Activated CD4-positive, CD25-positive, alpha-beta regulatory T cell (primary cell): ENCODE results near the gene TRABD.

Experiments
- DNase-seq, 4 experiments: peaks; one replicate each; lab custom pipeline; 2025; lab: John Stamatoyannopoulos, UW

Gene TRABD

GRCh38 chr22:50217543-50218152 lies 31.9 kb downstream of the TRABD start:
- no peak for DNase-seq

DNA sequence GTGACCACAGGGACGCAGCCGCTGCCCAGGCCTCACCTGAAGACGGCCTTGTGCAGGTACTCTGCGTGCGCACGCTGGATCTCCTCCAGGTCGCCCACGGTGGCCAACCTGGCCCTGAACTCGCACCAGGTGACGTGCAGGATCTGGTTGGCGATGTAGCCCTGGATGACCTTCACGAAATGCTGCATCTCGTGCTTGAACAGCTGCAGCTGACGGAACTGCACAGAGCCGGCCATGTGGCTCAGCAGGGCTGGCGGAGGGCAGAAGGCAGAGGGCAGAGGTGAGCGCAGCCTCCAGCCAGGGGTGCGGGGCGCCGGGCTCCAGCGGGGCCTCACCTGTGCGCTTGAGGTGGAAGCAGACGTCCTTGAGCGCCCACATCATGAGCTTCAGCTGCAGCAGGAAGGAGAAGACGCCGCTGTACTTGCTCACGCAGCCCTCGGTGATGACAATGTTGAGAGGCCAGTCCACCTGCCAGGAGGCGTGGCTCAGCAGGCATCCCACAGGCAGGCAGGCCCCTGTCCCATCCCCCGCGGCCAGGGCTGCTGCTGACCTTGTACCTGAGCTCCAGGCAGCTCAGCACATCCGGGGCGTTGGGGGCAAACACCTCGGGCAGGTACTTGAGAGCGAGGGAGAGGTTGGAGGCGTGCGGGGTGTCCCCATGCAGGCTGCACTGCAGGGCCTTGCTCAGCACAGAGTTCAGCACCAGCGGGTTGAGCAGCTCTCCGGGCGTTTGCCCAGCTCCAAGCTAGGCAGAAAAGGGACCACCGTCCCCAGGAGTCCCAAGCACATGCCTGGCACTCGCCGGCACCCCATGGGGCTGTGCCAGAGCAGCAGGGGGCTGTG lies 32.7 kb downstream of the TRABD start:
- DNase-seq, result no peak

DNA sequence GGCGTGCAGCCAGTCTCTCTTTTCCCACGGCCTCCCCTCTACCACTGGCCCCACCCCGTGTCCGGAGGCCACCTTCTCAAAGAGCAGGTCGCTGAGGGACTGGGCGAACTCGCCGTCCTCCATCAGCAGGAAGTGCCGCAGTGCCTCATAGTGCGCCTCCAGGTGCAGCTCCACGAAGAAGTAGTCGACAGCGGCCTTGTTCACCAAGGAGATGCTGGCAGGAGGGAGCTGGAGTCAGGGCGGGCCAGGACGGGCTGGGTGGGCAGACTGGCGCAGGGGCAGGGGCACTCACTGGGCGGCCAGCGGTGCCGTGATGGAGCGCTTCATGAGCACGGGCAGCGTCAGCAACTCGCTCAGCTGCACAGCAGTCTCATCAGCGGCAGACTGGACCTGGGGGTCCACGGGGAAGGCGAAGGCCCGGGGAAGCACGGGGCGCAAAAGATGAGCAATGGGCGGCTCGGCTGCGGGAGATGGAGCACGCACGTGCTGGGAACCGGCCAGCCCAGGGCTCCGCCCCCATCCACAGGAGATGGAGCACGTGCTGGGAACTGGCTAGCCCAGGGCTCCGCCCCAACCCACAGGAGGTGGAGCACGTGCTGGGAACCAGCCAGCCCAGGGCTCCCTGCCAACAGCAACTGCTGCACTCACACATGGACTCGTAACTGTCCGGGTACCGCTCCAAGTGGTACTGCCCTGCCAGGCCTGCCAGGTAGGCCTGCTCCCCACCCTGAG lies 33.4 kb downstream of the TRABD start:
- no peak for DNase-seq

- no peak for DNase-seq
Measured at GRCh38 chr22:50219800-50220602, 34.3 kb downstream of the TRABD start.

GRCh38 chr22:50220603-50221409 lies 35.1 kb downstream of the TRABD start:
- DNase-seq, result no peak

DNA sequence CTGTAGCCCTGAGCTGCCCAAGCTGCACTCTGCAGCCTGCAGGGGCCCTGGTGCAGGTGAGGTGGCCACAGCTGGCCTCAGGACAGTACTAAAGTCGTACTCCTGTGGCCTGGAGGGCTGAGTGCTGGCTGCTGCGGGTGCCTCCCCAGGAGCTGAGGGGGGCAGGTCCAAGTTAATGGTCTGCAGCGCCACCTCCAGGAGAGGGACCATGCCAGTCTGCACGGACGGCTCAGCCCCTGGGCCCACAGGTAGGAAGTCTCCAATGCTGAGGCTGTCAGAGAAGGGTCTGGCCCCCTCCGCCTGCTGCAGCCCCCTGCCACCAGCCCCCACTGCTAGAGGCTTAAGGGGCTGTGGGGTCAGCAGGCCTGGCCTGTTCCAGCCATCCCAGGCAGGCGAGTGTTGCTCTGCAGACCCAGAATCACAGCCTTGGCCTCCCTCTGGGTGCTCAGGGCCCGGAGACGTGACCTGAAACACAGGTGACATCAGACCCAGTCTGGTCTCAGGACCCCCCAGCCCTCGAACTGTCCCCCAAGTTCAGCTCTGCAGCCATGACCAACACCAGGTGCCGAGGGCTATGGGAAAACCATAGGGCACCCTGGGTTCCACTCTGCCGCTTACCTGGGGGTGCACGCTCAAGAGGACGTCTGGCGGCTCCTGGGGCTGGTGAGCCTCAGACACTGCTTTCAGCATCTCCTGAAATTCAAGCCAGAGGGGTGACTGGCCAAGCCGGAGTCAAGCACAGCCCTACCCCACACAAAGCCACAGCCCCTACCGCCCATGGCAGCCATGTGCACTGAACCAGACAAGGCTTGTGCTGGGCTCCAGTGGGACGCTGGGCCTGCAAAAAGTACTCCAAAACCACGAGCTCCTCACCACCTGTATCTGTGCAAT lies 35.9 kb downstream of the TRABD start:
- no peak for DNase-seq

DNA sequence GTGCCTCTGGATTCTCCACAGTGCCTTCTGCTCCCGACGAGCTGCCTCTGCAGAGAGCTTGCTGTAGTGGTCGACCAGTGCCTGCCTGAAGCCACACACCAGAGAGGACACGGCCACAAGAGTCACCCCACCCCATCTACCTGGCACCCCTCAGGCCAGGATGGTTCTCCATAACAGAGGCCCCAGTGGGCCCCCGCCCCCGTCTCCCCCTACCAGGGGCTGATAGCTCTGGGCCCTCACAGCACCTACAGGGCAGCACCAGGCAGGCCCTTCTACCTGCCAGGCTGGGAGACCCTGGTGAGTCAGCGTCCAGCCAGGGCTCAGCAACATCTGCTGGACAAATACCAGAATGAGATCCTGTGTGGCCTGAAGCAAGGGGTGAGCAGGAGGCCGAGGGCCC lies 36.8 kb downstream of the TRABD start:
- no peak for DNase-seq

DNA sequence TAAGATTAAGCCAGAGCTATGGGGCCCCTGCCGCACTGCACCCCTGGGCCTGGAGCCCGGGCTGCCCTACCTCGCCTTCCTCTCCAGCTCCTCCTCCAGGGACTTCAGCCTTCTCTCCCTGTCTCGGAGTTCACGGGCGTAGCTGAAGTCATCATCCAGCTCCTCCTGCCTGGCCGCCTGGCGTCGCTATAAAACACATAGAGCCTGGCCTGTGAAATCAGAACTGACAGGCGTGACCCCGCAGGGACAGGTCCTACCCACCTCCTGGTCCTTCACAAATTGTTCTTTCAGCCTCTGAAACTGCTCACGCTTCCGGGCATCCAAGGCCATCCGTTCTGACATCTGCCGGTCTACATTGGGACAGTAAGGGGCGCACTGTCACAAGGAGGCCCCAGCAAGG lies 38.4 kb downstream of the TRABD start:
- DNase-seq, result no peak

DNA sequence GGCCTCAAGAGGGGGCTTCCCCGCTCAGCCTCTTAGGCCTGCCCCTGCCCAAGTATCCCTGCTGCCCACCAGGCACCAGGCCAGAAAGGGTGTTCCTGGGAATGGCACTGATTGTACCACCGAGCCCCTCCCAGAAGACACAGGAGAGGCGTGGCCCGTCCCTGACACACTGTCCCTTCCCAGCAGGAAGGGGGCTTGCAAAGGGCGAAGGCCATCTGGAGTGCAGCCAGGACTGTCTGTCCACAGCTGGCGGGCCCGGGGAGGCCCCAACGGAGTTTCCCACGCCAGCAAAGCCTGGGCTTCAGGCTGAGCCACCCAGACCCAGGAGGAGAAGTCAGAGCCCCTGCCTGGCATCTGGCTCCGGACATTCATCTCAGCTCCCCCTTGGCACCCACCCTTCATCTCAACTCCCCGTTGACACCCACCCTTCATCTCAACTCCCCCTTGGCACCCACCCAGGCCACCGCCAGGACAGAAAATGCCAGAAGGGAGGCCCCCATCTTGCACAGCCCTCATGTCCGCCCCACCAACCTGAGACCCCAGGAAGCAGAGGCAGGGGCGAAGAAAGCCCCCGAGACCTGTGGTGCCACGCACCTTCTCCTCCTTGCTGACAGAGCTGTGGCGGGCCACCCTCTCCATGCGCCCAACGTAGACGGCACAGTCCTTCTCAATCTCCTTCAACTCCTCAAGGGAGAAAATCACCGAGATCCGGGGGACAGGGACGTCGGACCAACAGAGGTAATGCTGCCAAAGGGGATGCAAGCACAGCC lies 39.7 kb downstream of the TRABD start:
- no peak for DNase-seq

DNA sequence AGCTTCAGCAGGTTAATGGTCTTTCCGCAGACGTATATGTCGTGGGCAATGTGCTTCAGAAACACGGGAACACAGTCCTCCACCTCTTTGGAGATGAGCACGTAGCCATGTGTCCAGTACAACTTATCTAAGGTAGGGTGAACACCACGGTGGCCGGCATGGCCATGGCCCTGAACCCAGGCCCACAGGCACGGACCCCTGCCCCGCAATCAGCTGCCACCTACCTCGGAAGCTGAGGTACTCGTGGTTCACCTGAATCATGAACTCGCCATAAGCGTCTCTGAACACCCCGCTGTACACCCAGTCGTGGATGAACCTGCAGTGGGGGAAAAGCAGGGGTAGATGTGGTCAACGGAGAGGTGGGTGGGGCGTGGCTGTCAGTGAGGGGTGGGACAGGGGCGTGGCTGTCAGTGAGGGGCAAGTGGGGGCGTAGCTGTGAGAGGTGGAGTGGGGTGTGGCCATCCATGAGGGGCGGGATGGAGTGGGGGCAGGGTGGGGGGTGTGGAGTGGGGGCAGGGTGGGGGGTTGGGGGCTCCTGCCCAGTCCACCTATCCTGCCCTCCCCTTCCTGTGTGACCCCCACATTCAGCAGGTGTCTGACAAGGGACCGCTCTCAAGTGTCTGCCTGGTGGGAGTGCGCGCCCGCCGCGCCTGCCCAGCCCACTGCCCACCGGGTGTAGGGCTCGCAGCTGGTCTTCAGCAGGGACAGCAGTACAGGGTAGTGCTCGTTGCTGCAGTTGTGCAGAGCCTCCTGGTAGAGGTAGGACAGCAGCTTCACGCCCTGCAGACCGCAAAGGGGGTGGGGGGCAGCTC lies 40.6 kb downstream of the TRABD start:
- DNase-seq, result no peak

GRCh38 chr22:50226875-50227165 lies 41.1 kb downstream of the TRABD start:
- DNase-seq, result no peak

DNA sequence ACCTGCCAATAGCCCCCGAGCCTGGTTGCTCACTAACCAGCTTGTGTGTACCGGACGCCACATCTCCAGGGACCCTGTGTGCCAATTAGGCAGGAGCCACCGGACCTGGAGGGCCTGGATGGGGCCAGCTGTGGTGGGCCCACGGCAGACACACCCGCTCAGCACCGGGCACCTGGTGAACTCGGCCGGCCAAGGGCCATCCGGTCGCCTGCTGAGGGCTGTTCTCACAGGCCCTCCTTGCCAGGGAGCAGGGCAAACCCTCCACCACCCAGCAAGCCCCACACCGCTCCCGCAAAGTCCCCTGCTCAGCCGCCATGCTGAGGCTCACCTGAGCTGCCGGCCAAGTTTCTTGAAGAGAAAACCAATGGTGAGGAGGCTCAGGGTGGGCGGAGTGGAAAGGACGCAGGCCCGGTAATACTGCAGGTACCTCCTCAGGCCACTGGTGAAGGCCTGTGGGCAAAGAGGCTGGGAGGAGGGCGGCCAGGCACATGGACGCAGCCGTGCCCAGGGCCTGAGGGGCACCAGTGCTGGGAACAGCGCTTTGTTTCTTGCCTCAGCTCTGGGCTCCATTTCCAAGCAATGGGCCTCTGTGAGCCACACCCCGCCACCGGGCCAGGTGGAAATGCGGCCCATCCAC lies 42.0 kb downstream of the TRABD start:
- no peak for DNase-seq

- no peak for DNase-seq
Measured at GRCh38 chr22:50228366-50228765, 42.7 kb downstream of the TRABD start.

DNA sequence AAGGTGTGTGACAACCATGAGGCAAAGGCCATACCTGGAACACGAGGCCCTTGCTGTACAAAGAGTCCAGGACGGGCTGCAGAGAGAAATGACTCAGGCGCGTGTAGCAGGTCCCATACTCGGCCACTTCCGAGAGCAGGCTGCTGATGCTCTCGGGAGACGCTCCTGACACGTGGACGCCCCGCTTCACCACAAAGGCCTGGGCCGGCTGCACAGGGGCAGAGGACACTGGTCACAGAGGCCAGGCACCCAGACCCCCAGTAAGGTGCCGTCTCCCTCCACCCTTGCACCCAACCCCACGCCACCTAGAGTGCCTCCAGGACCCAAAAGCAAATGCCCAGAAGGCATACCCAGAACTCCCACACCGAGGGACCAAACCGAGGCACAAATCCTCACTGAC lies 43.7 kb downstream of the TRABD start:
- DNase-seq, result no peak

DNA sequence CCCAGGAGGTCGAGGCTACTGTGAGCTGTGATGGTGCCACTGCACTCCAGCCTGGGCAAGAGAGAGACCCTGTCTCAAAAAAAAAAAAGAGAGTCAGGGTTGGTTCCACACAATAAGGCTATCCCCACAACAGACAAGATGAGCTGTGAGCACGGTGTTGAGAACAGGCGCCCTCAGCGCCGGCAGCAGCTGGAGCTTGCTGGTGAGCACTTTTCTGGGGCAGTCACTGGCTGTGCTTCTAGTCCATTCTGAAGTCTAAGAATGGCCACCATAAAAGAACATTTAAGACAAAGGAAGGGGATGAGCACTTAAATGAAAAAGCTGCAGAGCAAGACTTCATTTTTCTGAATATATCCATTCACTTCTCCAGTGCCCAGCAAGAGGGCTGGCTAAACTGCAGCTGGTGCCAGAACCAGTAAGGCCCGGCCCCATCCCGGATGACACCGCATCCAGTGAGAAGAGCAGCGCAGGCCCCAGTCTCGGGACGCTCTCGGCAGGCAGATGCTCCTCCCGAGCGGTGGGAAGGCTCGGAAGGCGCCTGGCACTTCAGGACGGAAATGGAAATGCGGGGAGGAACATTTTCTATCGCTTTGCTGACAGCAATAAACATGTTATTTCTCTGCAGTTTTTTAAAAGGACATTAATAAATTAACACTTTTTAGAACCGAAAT lies 46.9 kb downstream of the TRABD start:
- DNase-seq, result no peak

DNA sequence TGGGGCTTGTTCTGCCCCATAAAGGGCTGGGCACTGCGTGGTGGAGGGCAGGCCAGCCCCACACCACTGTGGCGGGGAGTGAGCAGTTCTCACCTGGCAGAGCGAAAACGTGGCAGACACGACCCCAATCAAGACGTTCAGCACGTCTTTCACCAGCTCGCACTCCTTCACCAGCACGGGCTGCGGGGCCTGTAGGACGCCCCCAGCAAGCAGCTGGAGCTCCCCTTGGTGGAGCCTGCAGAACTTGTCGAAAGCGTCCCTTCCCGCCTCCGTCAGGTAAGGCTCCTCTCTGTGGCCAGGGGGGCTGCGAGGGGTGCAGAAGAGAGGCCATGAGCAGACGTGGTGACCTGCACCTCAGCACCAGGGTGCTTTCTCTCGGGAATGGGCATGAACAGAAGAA lies 47.5 kb downstream of the TRABD start:
- no peak for DNase-seq

DNA sequence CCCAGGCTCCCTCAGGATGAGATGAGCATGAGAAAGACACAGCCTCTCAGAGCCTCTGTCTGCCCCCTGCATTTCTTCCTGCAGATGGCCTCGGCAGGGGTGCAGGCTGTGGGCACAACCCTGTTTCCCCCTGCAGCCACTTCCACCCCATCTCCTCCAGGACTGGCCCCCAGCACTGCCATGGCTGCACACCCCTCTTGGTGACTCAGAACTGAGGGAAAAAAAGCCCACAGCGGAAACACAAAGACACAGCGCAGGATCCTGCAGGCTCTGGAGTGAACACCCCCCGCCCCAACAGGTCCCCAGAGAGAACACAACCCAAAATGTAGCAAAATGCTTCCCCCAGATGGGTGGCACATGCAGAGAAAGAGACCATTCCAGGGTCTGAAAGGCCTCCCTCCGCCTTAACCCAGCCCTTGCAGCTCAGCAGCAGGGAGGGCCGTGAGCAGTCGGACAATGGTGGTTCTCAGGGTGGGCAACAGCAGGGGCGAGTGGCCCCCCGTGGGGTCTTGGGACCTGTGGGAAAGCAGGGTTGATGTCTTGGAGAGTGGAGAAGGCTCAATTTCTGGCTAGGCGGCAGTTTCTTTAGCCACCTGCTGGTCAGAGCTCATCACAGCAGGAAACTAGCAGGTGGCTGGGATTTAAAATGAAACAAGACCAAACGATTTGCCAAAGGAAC lies 51.2 kb downstream of the TRABD start:
- no peak for DNase-seq
